LHCN-M2 (cell line): ENCODE data around the gene TOB1. TPM values are rescaled to one million over a fixed set of nuclear protein-coding genes. Genes with fewer than 3 reads are reported as not detected.
"Not testable (repeated sequence)": the region's sequence is repeated elsewhere in the genome, so short reads cannot be mapped to it uniquely, and the experiment has no call there.

Experiments
- DNase-seq: peaks from one replicate; pipeline ENCODE4 v3.0.0-alpha.2; 2012; ENCODE audit warnings: low read depth
- total RNA-seq: library from RNA; depleted of rRNA; stranded (reverse); fragments of >200 nt; gene quantifications from 2 replicates; pipeline ENCODE4 v1.2.3, GENCODE V29; 2014

TOB1 gene
- total RNA-seq, 1 experiment from 2014 or later = 16.9 TPM

GRCh38 chr17:50868602-50869001 is 2.4 kb upstream of the TOB1 start:
- DNase-seq = no peak

- no peak for DNase-seq
These were observed 1.9 kb upstream of the TOB1 start for GRCh38 chr17:50868140-50868438.

GRCh38 chr17:50867363-50868139 is 1.4 kb upstream of the TOB1 start:
- DNase-seq = peak; percentile 95

- no peak for DNase-seq
These were observed 802 bp upstream of the TOB1 start for GRCh38 chr17:50866950-50867362.

- DNase-seq = no peak
These were observed 290 bp downstream of the TOB1 start for GRCh38 chr17:50865868-50866260.

GRCh38 chr17:50865060-50865867 is 890 bp downstream of the TOB1 start:
- peak; percentile 36 for DNase-seq

GRCh38 chr17:50864747-50865059 is 1.5 kb downstream of the TOB1 start:
- DNase-seq = no peak

- no peak for DNase-seq
These were observed 2.2 kb downstream of the TOB1 start for GRCh38 chr17:50863931-50864330.

GRCh38 chr17:50863221-50863843 is 2.8 kb downstream of the TOB1 start:
- peak; percentile 52 for DNase-seq

GRCh38 chr17:50861822-50862528 is 4.2 kb downstream of the TOB1 start:
- DNase-seq = peak; percentile 37

GRCh38 chr17:50861334-50861676 is 4.8 kb downstream of the TOB1 start:
- DNase-seq = no peak

GRCh38 chr17:50859727-50860126 is 6.4 kb downstream of the TOB1 start:
- DNase-seq = not testable (repeated sequence)

- no peak for DNase-seq
These were observed 7.5 kb downstream of the TOB1 start for GRCh38 chr17:50858486-50859225.

GRCh38 chr17:50856431-50856830 is 9.7 kb downstream of the TOB1 start:
- DNase-seq = no peak

GRCh38 chr17:50855708-50856330 is 10.3 kb downstream of the TOB1 start:
- DNase-seq = no peak

GRCh38 chr17:50853781-50854180 is 12.4 kb downstream of the TOB1 start:
- DNase-seq = no peak

GRCh38 chr17:50853015-50853615 is 13.0 kb downstream of the TOB1 start:
- DNase-seq = no peak

- no peak for DNase-seq
These were observed 15.5 kb downstream of the TOB1 start for GRCh38 chr17:50850640-50851039.

GRCh38 chr17:50848711-50849110 is 17.4 kb downstream of the TOB1 start:
- no peak for DNase-seq

GRCh38 chr17:50848039-50848438 is 18.1 kb downstream of the TOB1 start:
- no peak for DNase-seq

- no peak for DNase-seq
These were observed 18.6 kb downstream of the TOB1 start for GRCh38 chr17:50847566-50847965.
